Inflammatory macrophage (primary cell): Measurements from ENCODE around the gene PLPP7.
A peak's percentile ranks its signal among the peaks of the same experiment; 100 is the strongest.
"Not testable (repeated sequence)": the region's sequence is repeated elsewhere in the genome, so short reads cannot be mapped to it uniquely, and the experiment has no call there.

ENCODE experiments used
- DNase-seq, 2 donors: peaks; one replicate each; pipeline ENCODE4 v3.0.0-alpha.2; 2020 to 2022

Gene PLPP7

DNA sequence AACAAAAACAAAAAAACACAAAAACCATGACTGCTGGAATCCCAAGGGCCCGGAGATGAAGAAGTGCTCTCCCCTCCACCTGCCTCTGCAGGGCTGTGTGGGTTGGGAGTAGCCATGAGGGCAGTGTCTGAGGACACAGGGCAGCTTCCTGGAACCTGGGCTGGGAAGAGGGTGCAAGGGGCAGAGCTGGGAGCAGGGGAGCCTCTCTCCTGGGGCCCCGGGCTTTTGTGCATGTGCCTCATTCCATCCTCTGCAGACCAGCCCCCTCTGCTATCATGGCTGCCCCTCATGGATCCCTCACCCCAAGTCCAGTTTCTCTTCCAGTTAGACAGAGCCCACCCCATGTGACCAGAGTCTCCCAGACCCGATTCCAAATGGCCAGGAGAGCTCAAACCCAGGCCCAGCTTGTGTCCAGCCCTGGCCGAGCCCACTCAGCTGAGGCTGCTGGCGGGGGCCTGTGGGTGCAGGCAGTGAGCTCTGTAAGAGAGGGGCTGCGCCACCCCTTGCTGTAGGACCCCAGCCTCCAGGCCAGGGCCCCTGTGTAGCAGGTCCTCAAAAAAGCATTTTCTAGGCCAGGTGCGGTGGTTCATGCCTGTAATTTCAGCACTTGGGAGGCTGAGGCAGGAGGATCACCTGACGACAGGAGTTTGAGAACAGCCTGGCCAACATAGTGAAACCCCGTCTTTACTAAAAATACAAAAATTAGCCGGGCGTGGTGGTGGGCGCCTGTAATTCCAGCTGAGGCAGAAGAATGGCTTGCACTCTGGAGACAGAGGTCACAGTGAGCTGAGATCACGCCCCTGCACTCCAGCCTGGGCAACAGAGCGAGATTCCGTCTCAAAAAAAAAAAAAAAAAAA, 44.5 kb downstream of the PLPP7 start:
- no peak for DNase-seq

- peak; percentile 14 to 63 for DNase-seq
These were observed 45.3 kb downstream of the PLPP7 start for GRCh38 chr9:131334629-131335367.

DNA sequence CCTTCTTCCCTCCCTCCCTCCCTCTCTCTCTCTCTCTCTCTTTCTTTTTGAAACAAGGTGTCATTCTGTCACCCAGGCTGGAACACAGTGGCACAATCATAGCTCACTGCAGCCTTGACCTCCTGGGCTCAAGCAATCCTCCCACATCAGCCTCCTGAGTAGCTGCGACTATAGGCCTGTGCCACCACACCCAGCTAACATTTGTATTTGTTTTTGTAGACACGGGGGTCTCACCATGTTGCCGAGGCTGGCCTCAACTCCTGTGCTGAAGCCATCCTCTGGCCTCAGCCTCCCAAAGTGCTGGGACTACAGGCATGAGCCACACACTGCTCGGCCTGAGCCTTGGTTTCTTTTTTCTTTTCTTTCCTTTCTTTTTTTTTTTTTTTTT, 45.8 kb downstream of the PLPP7 start:
- DNase-seq, result no peak

GRCh38 chr9:131337131-131337848, 47.8 kb downstream of the PLPP7 start:
- DNase-seq, result no peak

GRCh38 chr9:131339212-131339611, 49.7 kb downstream of the PLPP7 start:
- not testable (repeated sequence) for DNase-seq

- not testable (repeated sequence) for DNase-seq
These were observed 55.5 kb downstream of the PLPP7 start for GRCh38 chr9:131344931-131345535.

DNA sequence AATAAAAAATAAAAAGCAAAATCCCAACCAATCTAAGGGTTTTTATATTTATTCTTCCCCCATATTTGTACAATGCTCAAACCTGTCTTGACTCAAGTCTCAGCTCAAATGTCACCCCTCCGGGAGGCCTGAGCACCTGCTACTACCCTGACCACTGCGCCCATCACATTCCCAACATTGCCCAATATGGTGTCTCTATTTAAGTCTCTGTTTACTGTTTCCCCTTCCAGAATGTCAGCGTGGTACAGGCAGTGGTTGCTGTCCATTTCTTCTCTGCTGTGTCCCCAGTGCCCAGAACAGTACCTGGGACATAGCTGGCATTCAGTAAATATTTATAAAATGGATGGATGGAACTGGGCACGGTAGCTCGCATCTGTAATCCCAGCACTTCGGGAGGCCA, 57.0 kb downstream of the PLPP7 start:
- no peak for DNase-seq

- peak in 1 of 2 donors; percentile 44 for DNase-seq
These were observed 58.0 kb downstream of the PLPP7 start for GRCh38 chr9:131347376-131348020.

DNA sequence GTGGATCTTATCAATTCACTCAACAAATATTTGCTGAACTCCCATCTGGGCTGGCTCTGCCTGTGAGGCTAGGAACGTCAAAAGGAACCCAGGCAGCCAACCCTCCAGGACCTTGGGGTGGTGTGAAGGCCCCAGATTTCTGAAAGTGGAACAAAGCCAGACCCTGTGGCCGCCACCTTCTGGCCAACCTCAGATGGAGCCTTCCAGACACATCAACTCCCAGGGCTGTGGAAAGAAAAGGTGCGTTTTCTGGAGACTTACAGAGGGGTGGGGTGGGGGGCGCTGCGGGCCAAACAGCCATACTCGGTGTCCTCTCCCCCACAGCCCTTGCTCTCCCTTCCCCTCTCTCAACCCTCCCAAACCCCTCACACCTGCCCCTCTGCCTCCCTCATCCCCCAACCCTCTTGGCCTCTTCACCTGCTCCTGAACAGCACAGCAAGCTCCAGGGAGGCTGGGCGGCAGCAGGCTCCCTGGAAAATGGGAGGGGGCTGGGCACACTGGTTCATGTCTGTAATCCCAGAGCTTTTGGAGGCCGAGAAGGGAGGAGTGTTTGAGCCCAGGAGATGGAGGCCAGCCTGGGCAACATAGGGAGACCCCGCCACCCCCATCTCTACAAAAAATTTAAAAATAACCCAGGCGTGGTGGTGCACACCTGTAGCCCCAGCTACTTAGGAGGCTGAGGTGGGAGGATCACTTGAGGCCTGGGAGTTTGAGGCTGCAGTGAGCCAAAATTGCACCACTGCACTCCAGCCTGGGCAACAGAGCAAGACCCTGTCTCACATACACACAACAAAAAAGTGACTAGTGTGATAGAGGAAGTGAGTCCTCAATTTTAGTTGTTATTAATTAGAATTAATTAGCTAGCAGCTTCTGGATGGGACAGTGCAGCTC, 59.4 kb downstream of the PLPP7 start:
- DNase-seq, result no peak

DNA sequence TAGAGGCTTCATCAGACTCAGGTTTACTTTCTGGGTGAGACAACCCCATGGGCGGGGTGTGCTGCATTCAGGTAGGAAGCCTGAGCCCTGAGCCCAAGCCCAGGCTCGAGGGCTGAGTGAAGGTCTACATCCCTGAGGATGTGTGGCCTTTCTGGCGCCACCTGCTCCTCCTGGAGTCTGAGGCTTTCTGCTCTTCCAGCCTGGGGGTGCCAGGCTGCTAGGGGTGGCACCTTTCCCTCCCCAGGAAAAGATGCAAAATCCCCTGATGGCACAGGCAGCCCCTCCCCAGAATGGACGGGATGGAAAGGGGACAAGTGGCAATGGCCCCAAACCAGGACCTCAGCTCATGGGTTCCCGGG, 60.0 kb downstream of the PLPP7 start:
- no peak for DNase-seq

GRCh38 chr9:131349881-131350563, 60.5 kb downstream of the PLPP7 start:
- DNase-seq, result peak; percentile 77 to 82

DNA sequence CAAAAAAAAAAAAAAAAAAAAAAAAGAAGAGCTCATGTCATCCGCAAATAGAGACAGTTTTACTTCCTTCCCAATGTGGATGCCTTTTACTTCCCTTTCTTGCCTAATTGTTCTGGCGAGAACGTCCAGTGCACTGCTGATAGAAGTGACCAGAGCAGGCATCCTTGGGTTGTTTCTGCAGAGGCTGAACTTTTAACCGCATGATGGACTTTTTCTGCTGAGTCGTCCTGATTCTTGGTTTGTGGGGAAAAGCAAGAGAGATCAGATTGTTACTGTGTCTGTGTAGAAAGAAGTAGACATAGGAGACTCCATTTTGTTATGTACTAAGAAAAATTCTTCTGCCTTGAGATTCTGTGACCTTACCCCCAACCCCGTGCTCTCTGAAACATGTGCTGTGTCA, 67.0 kb downstream of the PLPP7 start:
- peak; percentile 91 to 95 for DNase-seq

GRCh38 chr9:131358556-131358955, 69.0 kb downstream of the PLPP7 start:
- no peak for DNase-seq
